PC-3 (cell line): ENCODE data around the gene TBC1D30.

Experiments
- CTCF ChIP-seq: fragments of 300-600 bp; sonication (generic); conservative IDR thresholded peaks from 2 replicates; pipeline ENCODE4 v1.5.1; 2017; ENCODE audit warnings: antibody characterized with exemption, low read depth, mild to moderate bottlenecking, low read length
- EZH2 ChIP-seq: fragments of 300-600 bp; sonication (generic); IDR thresholded peaks from one replicate; pipeline ENCODE4 v1.6.1; 2017; ENCODE audit warnings: antibody characterized with exemption, mild to moderate bottlenecking, low read length; ENCODE audit not compliant: unreplicated experiment
- EZH2phosphoT487 ChIP-seq: fragments of 300-600 bp; sonication (generic); IDR thresholded peaks from 2 replicates; pipeline ENCODE4 v1.6.1; 2018; ENCODE audit warnings: mild to moderate bottlenecking, antibody characterized with exemption, low read length, borderline replicate concordance

GRCh38 chr12:64916411-64917261 is 92.2 kb downstream of the TBC1D30 start:
- TF ChIP-seq EZH2 (no peak), CTCF (no peak), EZH2phosphoT487 (no peak)
